ACC112 (cell line): ENCODE results near the gene IQCM.
A peak's percentile ranks its signal among the peaks of the same experiment; 100 is the strongest.

Experiments used
- H2AFZ ChIP-seq: fragments of 200-600 bp; sonication (generic); one replicate; pipeline ENCODE4 v1.6.0; 2017; ENCODE audit warnings: antibody characterized with exemption, low read length; ENCODE audit not compliant: unreplicated experiment
- H3K27ac ChIP-seq: fragments of 200-600 bp; sonication (generic); 2 replicates; pipeline ENCODE4 v1.5.1; 2014; ENCODE audit warnings: low read depth, mild to moderate bottlenecking, antibody characterized with exemption, low read length, moderate library complexity
- H3K27me3 ChIP-seq: fragments of 200-600 bp; sonication (generic); 2 replicates; pipeline ENCODE4 v1.6.1; 2014; ENCODE audit warnings: mild to moderate bottlenecking, antibody characterized with exemption, low read length, moderate library complexity, mixed read lengths; ENCODE audit not compliant: insufficient read depth
- H3K36me3 ChIP-seq: fragments of 200-600 bp; sonication (generic); 2 replicates; pipeline ENCODE4 v1.6.1; 2016; ENCODE audit warnings: mild to moderate bottlenecking, antibody characterized with exemption, low read length, moderate library complexity, mixed read lengths; ENCODE audit not compliant: insufficient read depth
- H3K4me1 ChIP-seq: fragments of 200-600 bp; sonication (generic); one replicate; pipeline ENCODE4 v1.6.1; 2016; ENCODE audit warnings: low read length, mixed read lengths; ENCODE audit not compliant: insufficient read depth, unreplicated experiment, control insufficient read depth
- H3K4me3 ChIP-seq: fragments of 200-600 bp; sonication (generic); 2 replicates; pipeline ENCODE4 v1.5.1; 2014; ENCODE audit warnings: mild to moderate bottlenecking, low read depth, low read length
- H3K79me2 ChIP-seq: fragments of 200-600 bp; sonication (generic); one replicate; pipeline ENCODE4 v1.6.0; 2016; ENCODE audit warnings: low read length; ENCODE audit not compliant: control insufficient read depth, unreplicated experiment, insufficient read depth

IQCM gene

DNA sequence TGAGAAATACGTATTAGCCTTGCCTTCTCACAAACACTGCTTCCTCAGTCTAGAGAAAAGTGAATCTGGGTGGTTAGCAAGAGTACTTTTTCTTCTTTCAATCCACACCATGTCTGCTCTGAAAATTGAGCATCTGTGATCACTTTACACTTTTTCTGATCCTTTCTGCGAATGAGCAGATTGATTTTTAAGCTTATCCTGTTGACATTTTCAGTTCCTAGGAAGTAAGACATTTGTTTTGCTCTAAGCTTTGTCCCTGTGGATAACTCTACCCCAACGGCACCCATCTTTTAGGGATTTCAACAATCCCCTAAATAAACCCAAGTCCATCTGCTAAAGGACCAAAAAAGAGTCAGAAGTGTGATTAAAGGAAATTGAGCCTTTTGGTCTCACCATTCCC, 487.5 kb downstream of the IQCM start:
- H2AFZ ChIP-seq, result peak overlapping the region; percentile 23
- H3K79me2 ChIP-seq, result no peaks in the 10 kb centered on the region
- no peaks in the 10 kb centered on the region for H3K36me3 ChIP-seq
- H3K27ac ChIP-seq, result no peak overlapping the region
- H3K4me1 ChIP-seq, result no peaks in the 10 kb centered on the region
- no peaks in the 10 kb centered on the region for H3K27me3 ChIP-seq
- H3K4me3 ChIP-seq, result no peak overlapping the region

DNA sequence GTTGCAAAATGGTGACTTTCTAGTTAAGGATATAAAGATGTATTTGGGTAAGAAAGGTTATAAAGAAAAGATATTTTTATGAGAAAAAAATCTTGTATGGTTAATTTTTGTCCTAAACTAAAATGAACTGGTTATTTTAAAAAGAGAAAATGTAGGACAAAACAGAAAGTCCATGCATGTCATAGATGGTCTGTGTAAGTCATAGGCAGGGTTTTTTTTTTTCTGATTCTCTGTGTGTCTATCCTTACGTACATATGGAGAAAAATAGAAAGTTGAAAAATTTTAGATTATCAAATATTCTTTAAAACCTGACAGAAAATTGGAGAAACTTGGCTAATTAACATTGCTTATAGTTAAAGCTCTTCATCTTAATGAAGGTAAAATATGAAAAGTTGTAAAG, 493.4 kb downstream of the IQCM start:
- Histone ChIP-seq H3K36me3 (no peaks in the 10 kb centered on the region), H3K79me2 (no peaks in the 10 kb centered on the region), H3K4me3 (no peak overlapping the region), H2AFZ (no peak overlapping the region), H3K27me3 (no peaks in the 10 kb centered on the region), H3K4me1 (no peaks in the 10 kb centered on the region), H3K27ac (no peak overlapping the region)

DNA sequence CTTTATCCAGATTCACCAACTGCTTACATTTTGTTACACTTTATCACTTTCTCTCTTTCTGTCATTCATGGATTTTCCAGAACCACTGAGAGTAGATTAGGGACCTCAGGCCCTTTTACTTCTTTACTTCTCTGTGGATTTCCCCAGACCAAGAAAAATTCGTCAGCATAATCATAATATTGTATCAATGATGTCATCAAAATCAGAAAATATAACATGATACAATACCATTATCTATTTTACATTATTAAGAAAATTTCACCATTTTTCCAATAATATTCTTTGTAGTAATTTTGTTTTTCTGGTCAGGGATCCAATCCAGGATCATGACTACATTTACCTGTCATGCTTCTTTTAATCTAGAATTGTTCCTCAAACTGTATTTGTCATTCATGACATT, 494.2 kb downstream of the IQCM start:
- H3K27ac ChIP-seq, result no peak overlapping the region
- H3K4me3 ChIP-seq, result no peak overlapping the region
- H3K36me3 ChIP-seq, result no peaks in the 10 kb centered on the region
- H3K79me2 ChIP-seq, result no peaks in the 10 kb centered on the region
- no peak overlapping the region for H2AFZ ChIP-seq
- no peaks in the 10 kb centered on the region for H3K27me3 ChIP-seq
- no peaks in the 10 kb centered on the region for H3K4me1 ChIP-seq

DNA sequence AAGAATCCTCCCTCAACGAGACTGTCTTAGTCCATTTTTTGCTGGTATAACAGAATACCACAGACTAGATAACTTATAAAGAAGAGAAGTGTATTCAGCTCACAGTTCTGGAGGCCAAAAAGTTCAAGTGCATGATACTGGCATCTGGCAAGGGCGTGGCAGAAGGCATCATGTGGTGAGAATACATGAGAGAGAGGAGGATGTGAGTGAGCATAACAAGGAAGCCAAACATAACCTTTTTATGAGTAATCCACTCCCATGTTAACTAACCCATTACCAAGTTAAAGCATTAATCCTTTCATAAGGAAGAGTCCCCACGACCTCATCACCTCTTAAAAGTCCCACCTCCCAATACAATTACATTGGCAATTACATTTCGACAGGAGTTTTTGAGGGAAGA, 504.6 kb downstream of the IQCM start:
- H3K4me1 ChIP-seq, result no peaks in the 10 kb centered on the region
- no peak overlapping the region for H3K4me3 ChIP-seq
- no peaks in the 10 kb centered on the region for H3K36me3 ChIP-seq
- no peak overlapping the region for H3K27ac ChIP-seq
- H3K27me3 ChIP-seq, result no peaks in the 10 kb centered on the region
- H2AFZ ChIP-seq, result no peak overlapping the region
- no peaks in the 10 kb centered on the region for H3K79me2 ChIP-seq

DNA sequence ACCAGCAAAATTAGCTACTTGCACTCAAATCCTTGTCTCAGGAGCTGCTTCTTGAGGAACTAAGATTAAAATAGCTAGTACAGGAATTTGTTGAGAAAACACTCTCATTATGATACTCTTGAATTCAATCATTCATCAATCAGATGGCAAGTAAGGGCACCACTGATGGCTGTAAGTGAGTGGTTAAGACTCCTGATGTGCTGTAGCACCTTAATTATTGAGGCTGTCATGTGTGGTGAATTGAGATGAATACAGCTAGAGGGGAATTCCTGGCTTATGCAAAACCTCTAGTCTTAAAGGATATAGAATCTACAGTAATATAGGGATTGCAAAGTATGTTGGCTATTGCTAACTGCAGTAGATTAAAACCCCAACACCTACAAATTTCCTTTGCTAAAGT, 509.1 kb downstream of the IQCM start:
- Histone ChIP-seq H3K4me3 (no peak overlapping the region), H3K27ac (no peak overlapping the region), H3K79me2 (no peaks in the 10 kb centered on the region), H3K27me3 (no peaks in the 10 kb centered on the region), H2AFZ (no peak overlapping the region), H3K36me3 (no peaks in the 10 kb centered on the region), H3K4me1 (no peaks in the 10 kb centered on the region)
